Endothelial cell of umbilical vein (primary cell): ENCODE results near the gene R3HDM1. TPM values are rescaled to one million over a fixed set of nuclear protein-coding genes. Genes with fewer than 3 reads are reported as not detected.
A peak's percentile ranks its signal among the peaks of the same experiment; 100 is the strongest.

Source experiments
- BruUV-seq: library from RNA; stranded (reverse); fragments of 400-500 nt; replicated peaks from 2 replicates; lab custom pipeline; 2021; lab: Mats Ljungman, UMichigan
- CTCF ChIA-PET: fragments of 300-600, 350-600 bp; sonication (Branson Sonifier 250); formaldehyde crosslinking; loops from one replicate; lab custom pipeline; 2021; ENCODE audit warnings: antibody characterized with exemption, inconsistent platforms; lab: Charles Lee
- POLR2A ChIA-PET: fragments of 300-600, 350-600 bp; sonication (Branson Sonifier 250); formaldehyde crosslinking; loops from one replicate; lab custom pipeline; 2021; ENCODE audit warnings: antibody characterized with exemption, inconsistent platforms; lab: Charles Lee
- DNase-seq: peaks from one replicate; pipeline ENCODE4 v3.0.0-alpha.2; 2011; ENCODE audit warnings: low read depth, low spot score
- FAIRE-seq: peaks from 2 replicates; lab custom pipeline; 2011; peaks lifted over from hg19 to GRCh38; lab: Jason Lieb, UNC
- H2AFZ ChIP-seq: 2 replicates; pipeline ENCODE4 v1.6.0; 2012; ENCODE audit warnings: low read depth, low read length, control low read depth, inconsistent platforms
- H3K27ac ChIP-seq: 2 replicates; pipeline ENCODE4 v1.5.1; 2011; ENCODE audit warnings: low read depth, mild to moderate bottlenecking, control low read depth, low read length, moderate library complexity; ENCODE audit not compliant: insufficient read depth
- H3K27me3 ChIP-seq, 2 experiments: 2 replicates each; pipeline versions ENCODE4 v1.6.0 to v1.6.1; 2011; ENCODE audit warnings: low read length in 2 of 2, mixed read lengths in 1 of 2; ENCODE audit not compliant: control insufficient read depth in 2 of 2, insufficient read depth in 2 of 2
- H3K36me3 ChIP-seq, 2 experiments: 2 replicates in 1 of 2; 3 replicates in 1 of 2; pipeline ENCODE4 v1.5.1; 2011; ENCODE audit warnings: low read length in 2 of 2, mild to moderate bottlenecking in 1 of 2, moderate library complexity in 1 of 2; ENCODE audit not compliant: control insufficient read depth in 2 of 2, insufficient read depth in 2 of 2; ENCODE audit errors: extremely low read depth in 1 of 2
- H3K4me1 ChIP-seq: 3 replicates; pipeline ENCODE4 v1.5.1; 2011; ENCODE audit warnings: mild to moderate bottlenecking, low read length; ENCODE audit not compliant: control insufficient read depth, insufficient read depth; ENCODE audit errors: extremely low read depth
- H3K4me2 ChIP-seq: 2 replicates; pipeline ENCODE4 v1.6.1; 2011; ENCODE audit warnings: low read length, control low read depth, mixed read lengths; ENCODE audit not compliant: insufficient read depth
- H3K4me3 ChIP-seq, 3 experiments: fragments of 200-600 bp in 1 of 3; sonication (generic), shearing (Covaris generic) in 1 of 3; replicated peaks in 1 of 3; 2 replicates each; pipeline ENCODE4 v1.5.1; 2011 to 2016; ENCODE audit warnings: control low read depth in 3 of 3, low read length in 3 of 3, mild to moderate bottlenecking in 2 of 3, inconsistent platforms in 1 of 3, low read depth in 1 of 3, moderate library complexity in 1 of 3; ENCODE audit not compliant: insufficient read depth in 1 of 3
- H3K79me2 ChIP-seq: 2 replicates; pipeline ENCODE4 v1.6.0; 2012; ENCODE audit warnings: low read length, inconsistent platforms; ENCODE audit not compliant: control insufficient read depth, insufficient read depth
- H3K9ac ChIP-seq: replicated peaks from 2 replicates; pipeline ENCODE3; 2011; ENCODE audit warnings: low read length, control low read depth; ENCODE audit not compliant: insufficient read depth; ENCODE audit errors: extremely low read depth
- H3K9me1 ChIP-seq: replicated peaks from 3 replicates; pipeline ENCODE4 v1.6.0; 2011; ENCODE audit warnings: mild to moderate bottlenecking, low read length; ENCODE audit not compliant: control insufficient read depth, insufficient read depth; ENCODE audit errors: extremely low read depth
- H3K9me3 ChIP-seq: replicated peaks from 2 replicates; pipeline ENCODE4 v1.5.1; 2012; ENCODE audit warnings: low read length, inconsistent platforms; ENCODE audit not compliant: control insufficient read depth, insufficient read depth
- H4K20me1 ChIP-seq: replicated peaks from 2 replicates; pipeline ENCODE3; 2011; ENCODE audit warnings: mild to moderate bottlenecking, low read length; ENCODE audit not compliant: control insufficient read depth, insufficient read depth; ENCODE audit errors: extremely low read depth
- EZH2 ChIP-seq: IDR thresholded peaks from 2 replicates; pipeline ENCODE4 v1.6.1; 2012; ENCODE audit warnings: borderline replicate concordance, low read depth, mild to moderate bottlenecking, moderate library complexity, low read length, inconsistent platforms; ENCODE audit not compliant: severe bottlenecking
- FOS ChIP-seq: IDR thresholded peaks from 2 replicates; pipeline ENCODE4 v1.6.1; 2011; ENCODE audit warnings: mild to moderate bottlenecking, low read length, moderate library complexity, borderline replicate concordance; ENCODE audit not compliant: insufficient read depth
- GATA2 ChIP-seq: IDR thresholded peaks from 2 replicates; pipeline ENCODE4 v1.7.0; 2011; ENCODE audit warnings: low read depth, mild to moderate bottlenecking, moderate library complexity, mixed read lengths, low read length; ENCODE audit not compliant: insufficient read length, insufficient read depth
- JUN ChIP-seq: IDR thresholded peaks from 2 replicates; pipeline ENCODE4 v1.6.1; 2011; ENCODE audit warnings: borderline replicate concordance, low read depth; ENCODE audit not compliant: insufficient read length, insufficient read depth
- MYC ChIP-seq: IDR thresholded peaks from one replicate; pipeline ENCODE4 v1.6.1; 2011; ENCODE audit warnings: mild to moderate bottlenecking, low read depth, low read length
- POLR2A ChIP-seq: IDR thresholded peaks from 2 replicates; pipeline ENCODE4 v1.6.1; 2012; ENCODE audit warnings: low read depth, mild to moderate bottlenecking, control low read depth, low read length
- POLR2AphosphoS5 ChIP-seq: IDR thresholded peaks from 2 replicates; pipeline ENCODE4 v1.6.1; 2012; ENCODE audit warnings: low read depth, mild to moderate bottlenecking, control low read depth, low read length, moderate library complexity; ENCODE audit not compliant: insufficient read depth
- dilution Hi-C: fragments of 300-500 bp; cut with MboI; formaldehyde crosslinking; loops from one replicate; pipeline ENCODE4 v1.15.0; 2019; ENCODE audit warnings: low sequenced_read_pairs; ENCODE audit not compliant: extremely low pct_ligation_motif_present
- intact Hi-C: fragments of 100-400 bp; cut with micrococcal nuclease; formaldehyde crosslinking; loops from one replicate; pipeline ENCODE4 v1.10.0; 2022
- polyA plus RNA-seq, 4 experiments: library from polyadenylated mRNA; depleted of rRNA in 3 of 4; stranded (reverse) in 3 of 4; unstranded in 1 of 4; fragments of >200 nt; gene quantifications; 2 replicates each; pipeline versions ENCODE4 v1.2.1 to v1.2.3, GENCODE V29; 2011 to 2012; ENCODE audit warnings: missing spikeins in 1 of 4
- total RNA-seq: library from RNA; stranded (reverse); gene quantifications from 2 replicates; pipeline ENCODE4 v1.2.3, GENCODE V29; 2021
- TF ChIP-seq, protein P1 (sequence below), 2 donors: IDR thresholded peaks; 1 replicate in 1 of 2; 2 replicates in 1 of 2; pipeline ENCODE4 v1.5.1; 2011; ENCODE audit warnings: low read length in 2 of 2, mild to moderate bottlenecking in 2 of 2, moderate library complexity in 2 of 2, control low read depth in 1 of 2, inconsistent platforms in 1 of 2, low read depth in 1 of 2; ENCODE audit not compliant: insufficient read depth in 1 of 2; ENCODE audit errors: extremely low read depth in 1 of 2
- TF ChIP-seq, protein P2 (sequence below): IDR thresholded peaks from 2 replicates; pipeline ENCODE4 v1.6.1; 2011; ENCODE audit not compliant: insufficient read depth, insufficient read length

The R3HDM1 gene
- total and polyA plus RNA-seq, 2 donors (not counting 3 experiments of a cell fraction or from before 2014, with no cell fraction given), result 36.6 to 61.8 TPM

DNA sequence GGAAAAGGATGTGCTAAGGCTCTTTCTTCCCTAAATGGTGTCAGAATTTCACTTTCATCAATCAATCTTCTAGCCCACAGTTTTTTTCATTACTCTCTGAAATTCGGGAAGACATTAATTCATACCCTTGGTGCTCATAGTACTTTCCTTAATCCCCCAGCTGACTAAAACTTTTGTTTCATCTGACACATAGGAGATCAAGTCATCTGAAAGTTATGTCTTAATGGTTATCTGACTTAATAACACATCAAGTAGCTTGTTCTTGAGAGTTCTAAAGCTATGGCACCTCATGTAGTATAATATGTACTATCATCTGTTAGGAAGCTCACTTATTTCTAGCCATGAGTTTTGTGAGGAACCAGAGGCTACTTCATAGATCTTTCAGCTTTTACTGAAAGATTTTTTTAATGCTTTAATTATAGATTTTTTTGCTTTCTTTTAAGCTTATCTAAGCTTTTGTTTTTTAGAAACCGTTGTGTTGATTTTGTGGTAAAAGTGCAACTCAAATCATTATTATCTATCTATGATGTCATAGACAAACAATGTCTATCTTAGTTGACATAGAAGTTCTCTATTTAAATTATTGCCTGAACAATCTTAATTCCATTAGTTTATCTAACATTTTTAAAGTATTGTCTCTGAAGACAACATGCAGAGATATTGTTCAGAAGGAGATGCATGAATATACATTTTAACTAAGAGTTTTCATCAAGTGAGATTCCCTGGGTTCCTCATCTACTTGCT lies 116.7 kb downstream of the R3HDM1 start:
- Histone ChIP-seq H3K4me3 (no peak overlapping the region), H4K20me1 (no peaks in the 10 kb centered on the region), H3K27ac (no peak overlapping the region), H3K9me3 (no peaks in the 10 kb centered on the region), H3K4me1 (peaks cover 3% of the 10 kb centered on the region), H3K27me3 (no peaks in the 10 kb centered on the region), H3K9me1 (no peaks in the 10 kb centered on the region), H3K79me2 (no peaks in the 10 kb centered on the region), H3K9ac (no peak overlapping the region), H2AFZ (no peak overlapping the region), H3K4me2 (no peak overlapping the region), H3K36me3 (no peaks in the 10 kb centered on the region)
- intact Hi-C loops, result no loop called here
- dilution Hi-C loops, result no loop called here
- FAIRE-seq (peak; percentile 58), DNase-seq (no peak)
- ChIA-PET CTCF (interaction anchor here (1.0 to 2.1 kb wide), 4 partner anchors 10 to 644 kb away, joined by 3 to 5 read pairs (median 4); no protein-coding TSS in a partner anchor), POLR2A (interaction anchor here (0.6 kb wide), 1 partner anchor 11 kb away, joined by 3 read pairs; no protein-coding TSS in a partner anchor)
- no TSS peak for BruUV-seq
- TF ChIP-seq JUN, result no peak
- TF ChIP-seq FOS, result no peak
- TF ChIP-seq POLR2A, result no peak
- no peak for TF ChIP-seq EZH2
- no peak for TF ChIP-seq MYC
- TF ChIP-seq, protein P1, sequence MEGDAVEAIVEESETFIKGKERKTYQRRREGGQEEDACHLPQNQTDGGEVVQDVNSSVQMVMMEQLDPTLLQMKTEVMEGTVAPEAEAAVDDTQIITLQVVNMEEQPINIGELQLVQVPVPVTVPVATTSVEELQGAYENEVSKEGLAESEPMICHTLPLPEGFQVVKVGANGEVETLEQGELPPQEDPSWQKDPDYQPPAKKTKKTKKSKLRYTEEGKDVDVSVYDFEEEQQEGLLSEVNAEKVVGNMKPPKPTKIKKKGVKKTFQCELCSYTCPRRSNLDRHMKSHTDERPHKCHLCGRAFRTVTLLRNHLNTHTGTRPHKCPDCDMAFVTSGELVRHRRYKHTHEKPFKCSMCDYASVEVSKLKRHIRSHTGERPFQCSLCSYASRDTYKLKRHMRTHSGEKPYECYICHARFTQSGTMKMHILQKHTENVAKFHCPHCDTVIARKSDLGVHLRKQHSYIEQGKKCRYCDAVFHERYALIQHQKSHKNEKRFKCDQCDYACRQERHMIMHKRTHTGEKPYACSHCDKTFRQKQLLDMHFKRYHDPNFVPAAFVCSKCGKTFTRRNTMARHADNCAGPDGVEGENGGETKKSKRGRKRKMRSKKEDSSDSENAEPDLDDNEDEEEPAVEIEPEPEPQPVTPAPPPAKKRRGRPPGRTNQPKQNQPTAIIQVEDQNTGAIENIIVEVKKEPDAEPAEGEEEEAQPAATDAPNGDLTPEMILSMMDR (IDR thresholded peaks at IDR 0.05; ENCODE audit: extremely low read depth in 1 of 2, insufficient read depth in 1 of 2, low read depth in 1 of 2, low read length in 2 of 2), result no peak
- TF ChIP-seq POLR2AphosphoS5, result no peak
- TF ChIP-seq, protein P2, sequence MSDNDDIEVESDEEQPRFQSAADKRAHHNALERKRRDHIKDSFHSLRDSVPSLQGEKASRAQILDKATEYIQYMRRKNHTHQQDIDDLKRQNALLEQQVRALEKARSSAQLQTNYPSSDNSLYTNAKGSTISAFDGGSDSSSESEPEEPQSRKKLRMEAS, result no peak
- TF ChIP-seq GATA2, result no peak
